Suprapubic skin (tissue), 4 donors: ENCODE results near the gene ACTMAP. TPM values are rescaled to one million over a fixed set of nuclear protein-coding genes. Genes with fewer than 3 reads are reported as not detected.

Experiments
- DNase-seq, 2 donors: peaks; one replicate each; pipeline ENCODE4 v3.0.0-alpha.2; 2019; ENCODE audit warnings: low spot score in 2 of 2
- H3K27ac ChIP-seq: fragments of 200-600 bp; sonication (generic); one replicate; pipeline ENCODE4 v1.5.1; 2019
- H3K27me3 ChIP-seq: fragments of 200-600 bp; sonication (generic); one replicate; pipeline ENCODE4 v1.5.1; 2019
- H3K36me3 ChIP-seq: fragments of 200-600 bp; sonication (generic); one replicate; pipeline ENCODE4 v1.5.1; 2019
- H3K4me1 ChIP-seq: fragments of 200-600 bp; sonication (generic); one replicate; pipeline ENCODE4 v1.5.1; 2019
- H3K4me3 ChIP-seq: fragments of 200-600 bp; sonication (generic); one replicate; pipeline ENCODE4 v1.5.1; 2019; ENCODE audit warnings: mild to moderate bottlenecking
- H3K9me3 ChIP-seq: fragments of 200-600 bp; sonication (generic); one replicate; pipeline ENCODE4 v1.5.1; 2019
- EP300 ChIP-seq: sonication (generic); formaldehyde crosslinking; IDR thresholded peaks from one replicate; pipeline ENCODE4 v1.6.1; 2017; ENCODE audit warnings: antibody characterized with exemption
- POLR2A ChIP-seq, 2 donors: fragments of 450-650 bp; IDR thresholded peaks; one replicate each; pipeline ENCODE4 v1.6.1; 2017; ENCODE audit warnings: antibody characterized with exemption in 2 of 2, mild to moderate bottlenecking in 2 of 2, moderate library complexity in 2 of 2
- POLR2AphosphoS5 ChIP-seq, 3 donors: sonication (generic); formaldehyde crosslinking; IDR thresholded peaks; one replicate each; pipeline ENCODE4 v1.6.1; 2017; ENCODE audit warnings: antibody characterized with exemption in 3 of 3
- WGBS: methylation state at CpG from one replicate; pipeline ENCODE4 v1.1.5; 2018; 5-methylcytosine and 5-hydroxymethylcytosine counted together
- total RNA-seq, 4 donors: library from RNA; depleted of rRNA; stranded (reverse); fragments of >200 nt; gene quantifications; one replicate each; pipeline ENCODE4 v1.1.0, GENCODE V29; 2016
- TF ChIP-seq, protein P1 (sequence below), 2 donors: fragments of 200-600 bp in 1 of 2; fragments of 450-650 bp in 1 of 2; sonication (generic) in 1 of 2; IDR thresholded peaks; one replicate each; pipeline ENCODE4 v1.5.1; 2016 to 2019; ENCODE audit warnings: antibody characterized with exemption in 2 of 2, mild to moderate bottlenecking in 1 of 2, moderate library complexity in 1 of 2

ACTMAP gene
- total RNA-seq, 4 donors from 2014 or later = 3.8 to 9.9 (median 5.4) TPM

DNA sequence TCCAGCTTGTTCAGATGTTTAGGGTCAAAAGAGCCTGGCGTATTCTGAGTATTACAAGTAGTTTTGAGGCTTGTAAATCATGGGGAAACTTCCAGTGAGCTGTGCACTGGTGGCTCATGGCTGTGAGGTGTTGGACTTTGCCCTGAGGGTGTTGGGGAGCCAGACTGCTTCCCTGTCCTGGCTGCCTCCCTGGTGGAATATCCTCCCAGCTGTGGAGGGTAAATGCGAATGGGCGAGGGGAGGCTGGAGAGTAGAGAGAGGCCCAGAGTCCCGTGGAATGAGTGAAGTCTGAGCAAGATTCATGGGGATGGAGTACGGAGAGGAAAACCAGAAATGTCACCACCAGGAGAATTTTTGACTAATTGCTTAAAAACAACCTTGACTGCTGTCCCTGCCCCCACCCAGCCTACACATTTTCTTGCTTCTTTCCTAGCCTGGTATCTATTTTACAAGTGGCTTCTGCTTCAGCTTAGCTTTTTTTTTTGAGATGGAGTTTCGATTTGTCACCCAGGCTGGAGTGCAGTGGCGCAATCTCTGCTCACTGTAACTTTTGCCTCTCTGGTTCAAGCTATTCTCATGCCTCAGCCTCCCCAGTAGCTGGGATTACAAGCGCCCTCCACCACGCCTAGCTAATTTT lies 4.5 kb upstream of the ACTMAP start:
- Histone ChIP-seq H3K36me3 (peaks cover 25% of the 10 kb centered on the region), H3K9me3 (no peaks in the 10 kb centered on the region), H3K27me3 (no peaks in the 10 kb centered on the region), H3K4me3 (no peak overlapping the region), H3K4me1 (peaks cover 57% of the 10 kb centered on the region), H3K27ac (no peak overlapping the region)
- no peak for DNase-seq
- WGBS = 75% methylated on average over 9 of the region's 9 CpGs
- TF ChIP-seq EP300 (no peak), POLR2A (IDR thresholded peaks at IDR 0.05) (no peak), POLR2AphosphoS5 (IDR thresholded peaks at IDR 0.05) (no peak)
- TF ChIP-seq, protein P1, sequence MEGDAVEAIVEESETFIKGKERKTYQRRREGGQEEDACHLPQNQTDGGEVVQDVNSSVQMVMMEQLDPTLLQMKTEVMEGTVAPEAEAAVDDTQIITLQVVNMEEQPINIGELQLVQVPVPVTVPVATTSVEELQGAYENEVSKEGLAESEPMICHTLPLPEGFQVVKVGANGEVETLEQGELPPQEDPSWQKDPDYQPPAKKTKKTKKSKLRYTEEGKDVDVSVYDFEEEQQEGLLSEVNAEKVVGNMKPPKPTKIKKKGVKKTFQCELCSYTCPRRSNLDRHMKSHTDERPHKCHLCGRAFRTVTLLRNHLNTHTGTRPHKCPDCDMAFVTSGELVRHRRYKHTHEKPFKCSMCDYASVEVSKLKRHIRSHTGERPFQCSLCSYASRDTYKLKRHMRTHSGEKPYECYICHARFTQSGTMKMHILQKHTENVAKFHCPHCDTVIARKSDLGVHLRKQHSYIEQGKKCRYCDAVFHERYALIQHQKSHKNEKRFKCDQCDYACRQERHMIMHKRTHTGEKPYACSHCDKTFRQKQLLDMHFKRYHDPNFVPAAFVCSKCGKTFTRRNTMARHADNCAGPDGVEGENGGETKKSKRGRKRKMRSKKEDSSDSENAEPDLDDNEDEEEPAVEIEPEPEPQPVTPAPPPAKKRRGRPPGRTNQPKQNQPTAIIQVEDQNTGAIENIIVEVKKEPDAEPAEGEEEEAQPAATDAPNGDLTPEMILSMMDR (IDR thresholded peaks at IDR 0.05) = no peak

DNA sequence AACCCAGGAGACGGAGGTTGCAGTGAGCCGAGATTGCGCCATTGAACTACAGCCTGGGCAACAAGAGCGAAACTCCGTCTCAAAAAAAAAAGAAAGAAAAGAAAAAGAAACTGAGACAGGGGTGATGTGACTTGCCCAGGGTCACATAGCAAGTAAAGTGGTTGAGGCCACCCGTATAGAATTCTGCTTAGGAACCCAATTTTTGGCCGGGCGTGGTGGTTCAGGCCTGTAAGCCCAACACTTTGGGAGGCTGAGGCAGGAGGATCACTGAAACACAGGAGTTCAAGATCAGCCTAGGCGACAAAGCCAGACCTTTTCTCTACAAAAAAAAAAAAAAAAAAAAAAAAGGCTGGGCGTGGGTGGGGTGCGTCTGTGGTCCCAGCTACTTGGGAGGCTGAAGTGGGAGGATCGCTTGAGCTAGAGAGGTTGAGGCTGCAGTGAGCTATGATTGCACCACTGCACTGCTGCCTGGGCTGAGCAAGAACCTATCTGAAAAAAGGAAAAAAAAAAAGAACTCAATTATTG lies 2.0 kb upstream of the ACTMAP start:
- Histone ChIP-seq H3K36me3 (peaks cover 2% of the 10 kb centered on the region), H3K27me3 (no peaks in the 10 kb centered on the region), H3K27ac (peak overlapping the region; percentile 92), H3K4me1 (peaks cover 72% of the 10 kb centered on the region), H3K9me3 (no peaks in the 10 kb centered on the region), H3K4me3 (peak overlapping the region; percentile 72)
- DNase-seq = no peak
- TF ChIP-seq POLR2AphosphoS5 (IDR thresholded peaks at IDR 0.05) = no peak
- TF ChIP-seq POLR2A (IDR thresholded peaks at IDR 0.05) = no peak
- TF ChIP-seq, protein P1 (IDR thresholded peaks at IDR 0.05) = no peak
- TF ChIP-seq EP300 = no peak
- WGBS = 72% methylated on average over 12 of the region's 12 CpGs

DNA sequence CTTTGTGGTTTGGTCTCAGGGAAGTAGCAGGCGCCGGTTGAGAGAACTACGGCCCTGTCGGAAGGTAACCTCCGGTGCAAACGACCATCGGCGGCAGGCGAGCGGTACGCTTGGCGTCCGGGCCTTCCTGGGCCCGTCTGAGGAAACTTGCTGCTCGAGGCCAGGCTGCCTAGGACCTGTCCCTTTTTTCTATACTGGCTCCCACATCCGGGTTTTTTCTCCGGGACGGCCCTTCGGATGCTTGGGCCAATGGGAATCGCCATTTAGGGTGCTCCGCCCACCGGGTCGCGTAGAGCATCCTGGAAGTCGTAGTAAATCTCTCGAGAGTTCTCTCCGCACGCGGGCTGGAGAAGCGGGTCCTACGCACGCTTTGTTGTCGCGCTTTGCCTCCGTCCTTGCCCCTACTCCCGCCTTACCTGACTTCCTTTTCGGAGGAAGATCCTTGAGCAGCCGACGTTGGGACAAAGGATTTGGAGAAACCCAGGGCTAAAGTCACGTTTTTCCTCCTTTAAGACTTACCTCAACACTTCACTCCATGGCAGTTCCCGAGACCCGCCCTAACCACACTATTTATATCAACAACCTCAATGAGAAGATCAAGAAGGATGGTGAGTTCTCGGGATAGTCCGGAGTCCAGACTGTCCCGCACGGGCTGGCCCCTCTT lies 729 bp upstream of the ACTMAP start, which contains the start of gene SNRPA:
Gene SNRPA (plus strand): TSS at position 330 of the 664 bp plus-strand sequence. CDS start 206 bp downstream, at position 536.
- no peaks in the 10 kb centered on the region for H3K9me3 ChIP-seq
- under 1% methylated on average over 41 of the region's 46 CpGs for WGBS
- H3K4me1 ChIP-seq = peaks cover 62% of the 10 kb centered on the region
- H3K4me3 ChIP-seq = peak within 1 kb of the TSS; percentile 72
- H3K36me3 ChIP-seq = no peaks in the 10 kb centered on the region
- peak within 1 kb of the TSS; percentile 92 for H3K27ac ChIP-seq
- DNase-seq = peak; percentile 98 to 99
- H3K27me3 ChIP-seq = no peaks in the 10 kb centered on the region
- TF ChIP-seq EP300 (no peak), POLR2AphosphoS5 (IDR thresholded peaks at IDR 0.05) (no peak), POLR2A (IDR thresholded peaks at IDR 0.05) (peak in 1 of 2 donors; percentile 78)
- TF ChIP-seq, protein P1 (IDR thresholded peaks at IDR 0.05) = no peak

DNA sequence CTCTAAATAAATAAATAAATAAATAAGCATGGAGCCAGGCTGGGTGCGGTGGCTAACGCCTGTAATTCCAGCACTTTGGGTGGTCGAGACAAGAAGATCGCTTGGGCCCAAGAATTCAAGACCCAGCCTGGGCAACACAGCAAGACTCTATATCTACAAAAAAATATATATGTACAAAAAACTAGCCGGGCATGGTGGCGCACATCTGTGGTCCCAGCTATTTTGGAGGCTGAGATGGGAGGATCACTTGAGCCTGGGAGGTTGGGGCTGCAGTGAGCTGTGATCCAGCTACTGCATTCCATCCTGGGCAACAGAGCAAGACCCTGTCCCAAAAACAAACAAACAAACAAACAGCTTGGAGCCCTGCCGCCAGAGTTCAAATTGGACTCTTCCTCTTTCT lies 2.7 kb downstream of the ACTMAP start:
- peaks cover 35% of the 10 kb centered on the region for H3K4me1 ChIP-seq
- TF ChIP-seq, protein P1 (IDR thresholded peaks at IDR 0.05) = no peak
- TF ChIP-seq EP300 (no peak), POLR2AphosphoS5 (IDR thresholded peaks at IDR 0.05) (no peak), POLR2A (IDR thresholded peaks at IDR 0.05) (no peak)
- H3K4me3 ChIP-seq = no peak overlapping the region
- H3K27ac ChIP-seq = no peak overlapping the region
- no peaks in the 10 kb centered on the region for H3K9me3 ChIP-seq
- DNase-seq = no peak
- no peaks in the 10 kb centered on the region for H3K27me3 ChIP-seq
- no peaks in the 10 kb centered on the region for H3K36me3 ChIP-seq
- WGBS = 93% methylated on average over 7 of the region's 7 CpGs

DNA sequence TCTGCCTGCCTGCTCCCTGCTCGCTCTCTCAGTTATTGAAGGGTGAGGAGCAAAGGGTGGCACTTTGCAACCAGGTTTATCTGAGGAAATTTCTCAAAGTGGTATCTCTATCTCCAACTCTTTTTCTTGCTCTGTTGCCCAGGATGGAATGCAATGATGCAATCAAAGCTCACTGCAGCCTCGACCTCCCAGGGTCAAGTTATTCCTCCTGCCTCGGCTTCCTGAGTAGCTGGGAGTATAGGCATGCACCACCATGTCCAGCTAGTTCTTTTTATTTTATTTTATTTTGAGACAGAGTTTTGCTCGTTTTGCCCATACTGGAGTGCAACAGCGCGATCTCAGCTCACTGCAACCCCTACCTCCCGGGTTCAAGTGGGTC lies 4.9 kb downstream of the ACTMAP start:
- Histone ChIP-seq H3K9me3 (no peaks in the 10 kb centered on the region), H3K27ac (no peak overlapping the region), H3K36me3 (peaks cover 3% of the 10 kb centered on the region), H3K27me3 (no peaks in the 10 kb centered on the region), H3K4me3 (no peak overlapping the region), H3K4me1 (peaks cover 38% of the 10 kb centered on the region)
- TF ChIP-seq EP300 = no peak
- TF ChIP-seq, protein P1 (IDR thresholded peaks at IDR 0.05) = no peak
- TF ChIP-seq POLR2A (IDR thresholded peaks at IDR 0.05) = no peak
- no peak for TF ChIP-seq POLR2AphosphoS5 (IDR thresholded peaks at IDR 0.05)
- WGBS = 80% methylated on average over 7 of the region's 7 CpGs
- DNase-seq = no peak
